Central memory CD8-positive, alpha-beta T cell (primary cell): ENCODE data around the gene NPTX1.

Source experiments
- ATAC-seq: fragments of 150-1000 bp; cut with Tn5 transposase; replicated peaks from 2 replicates; pipeline ENCODE4 v1.10.0; 2022; ENCODE audit warnings: mild to moderate bottlenecking, moderate FRiP score, moderate number of reproducible peaks; ENCODE audit not compliant: poor library complexity, severe bottlenecking; ENCODE audit errors: extremely low read depth
- DNase-seq, 2 donors: peaks; one replicate each; pipeline ENCODE4 v3.0.0; 2021; ENCODE audit warnings: low spot score in 2 of 2
- H3K27ac Mint-ChIP-seq: one replicate; pipeline ENCODE4 v1.8.0; 2022; ENCODE audit warnings: low read depth, mild to moderate bottlenecking, moderate library complexity, mixed read lengths
- H3K27me3 Mint-ChIP-seq: one replicate; pipeline ENCODE4 v1.8.0; 2022; ENCODE audit warnings: mixed read lengths
- H3K36me3 Mint-ChIP-seq: one replicate; pipeline ENCODE4 v1.8.0; 2022; ENCODE audit warnings: mild to moderate bottlenecking, moderate library complexity, mixed read lengths; ENCODE audit not compliant: insufficient read depth
- H3K4me1 Mint-ChIP-seq: one replicate; pipeline ENCODE4 v1.8.0; 2022; ENCODE audit warnings: mixed read lengths
- H3K4me3 Mint-ChIP-seq: one replicate; pipeline ENCODE4 v1.8.0; 2022; ENCODE audit warnings: mild to moderate bottlenecking, moderate library complexity, mixed read lengths
- H3K9me3 Mint-ChIP-seq: one replicate; pipeline ENCODE4 v1.8.0; 2022; ENCODE audit warnings: mixed read lengths

Gene NPTX1

DNA sequence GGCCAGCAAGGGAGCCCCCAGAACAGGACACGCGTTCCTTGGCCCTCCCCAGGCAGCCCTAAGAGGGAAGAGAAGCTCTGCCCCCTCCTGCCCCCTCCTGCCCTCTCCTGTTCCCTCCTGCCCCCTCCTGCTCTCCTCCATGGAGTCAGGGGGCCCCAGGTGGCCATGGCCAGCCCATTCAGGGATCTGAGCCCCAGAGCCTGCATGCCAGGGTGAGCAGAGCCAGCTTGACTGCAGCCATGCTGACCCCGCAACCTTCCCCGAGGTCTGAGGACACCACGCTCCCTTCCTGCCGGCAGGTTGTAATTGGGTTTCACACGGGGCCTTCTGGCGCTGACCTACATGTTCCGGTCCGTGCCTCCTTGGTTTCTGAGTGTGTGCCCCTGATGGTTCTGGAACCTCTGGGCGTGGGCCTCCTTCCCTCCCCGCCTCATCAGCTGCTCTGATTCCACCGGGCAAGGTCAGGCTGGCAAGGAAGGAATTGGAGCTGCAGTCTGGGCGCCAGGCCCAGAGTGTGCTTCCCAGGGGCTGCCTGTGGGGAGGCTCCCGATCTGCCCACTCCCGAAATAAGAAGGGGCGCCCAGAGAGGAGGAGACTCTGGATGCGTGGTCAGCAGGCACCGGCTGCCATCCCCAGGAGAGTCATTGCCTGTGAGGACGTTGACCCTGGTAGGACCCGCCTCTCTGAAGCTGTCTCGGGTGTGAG, 23.7 kb upstream of the NPTX1 start:
- Mint-ChIP-seq H3K9me3 (no peaks in the 10 kb centered on the region), H3K27ac (no peak overlapping the region), H3K36me3 (no peaks in the 10 kb centered on the region), H3K4me1 (no peaks in the 10 kb centered on the region), H3K27me3 (peaks cover 29% of the 10 kb centered on the region), H3K4me3 (no peak overlapping the region)
- ATAC-seq: no peak
- DNase-seq: no peak

DNA sequence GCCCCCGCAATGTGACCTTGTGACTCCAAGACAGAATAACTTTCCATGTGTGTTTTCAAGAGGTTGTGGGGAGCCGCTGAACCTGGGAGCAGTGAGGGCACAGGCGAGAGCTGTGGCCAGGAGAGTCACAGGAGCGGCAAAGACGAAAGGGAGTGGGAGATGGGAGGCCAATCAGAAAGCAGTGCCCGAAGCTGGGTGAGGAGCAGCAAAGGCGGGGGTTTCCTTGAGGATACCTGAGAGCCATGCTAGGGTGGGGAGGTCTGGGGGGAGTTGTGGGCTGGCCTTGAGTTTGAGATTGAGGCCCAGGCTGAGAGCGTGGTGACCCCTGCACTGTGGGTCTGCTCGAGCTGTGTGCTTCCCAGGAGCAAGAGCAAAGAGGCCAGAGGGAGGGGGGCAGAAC, 23.2 kb upstream of the NPTX1 start:
- Mint-ChIP-seq H3K9me3 (no peaks in the 10 kb centered on the region), H3K36me3 (no peaks in the 10 kb centered on the region), H3K27me3 (peaks cover 23% of the 10 kb centered on the region), H3K4me3 (no peak overlapping the region), H3K4me1 (no peaks in the 10 kb centered on the region), H3K27ac (no peak overlapping the region)
- ATAC-seq (no peak), DNase-seq (no peak)

DNA sequence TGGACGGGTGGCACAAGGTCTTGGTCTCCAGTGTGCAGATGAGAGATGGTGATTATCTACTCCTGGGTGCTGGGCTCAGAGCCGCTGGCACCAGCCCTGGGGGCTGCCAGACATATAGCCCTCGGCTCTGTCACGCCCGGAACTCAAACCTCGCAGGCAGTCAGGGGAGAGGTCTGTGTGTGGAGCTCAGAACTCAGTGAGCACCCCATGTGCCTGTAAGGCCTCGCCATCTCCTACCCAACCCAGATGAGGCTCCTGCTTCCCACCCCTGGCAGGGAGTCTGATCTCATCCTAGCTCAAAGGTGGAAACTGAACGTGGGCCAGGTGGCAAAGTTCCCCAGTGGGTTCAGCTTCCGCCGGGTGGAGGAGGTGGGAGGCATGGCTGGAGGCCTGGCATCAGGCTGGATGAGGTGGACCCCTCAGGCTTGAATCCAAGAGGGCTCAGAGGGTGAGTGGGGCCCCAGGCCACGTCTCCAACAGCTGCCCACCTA, 22.6 kb upstream of the NPTX1 start:
- no peak overlapping the region for H3K4me3 Mint-ChIP-seq
- H3K36me3 Mint-ChIP-seq: no peaks in the 10 kb centered on the region
- H3K4me1 Mint-ChIP-seq: no peaks in the 10 kb centered on the region
- ATAC-seq: no peak
- H3K9me3 Mint-ChIP-seq: no peaks in the 10 kb centered on the region
- no peak for DNase-seq
- H3K27me3 Mint-ChIP-seq: peaks cover 17% of the 10 kb centered on the region
- no peak overlapping the region for H3K27ac Mint-ChIP-seq

- Mint-ChIP-seq H3K9me3 (no peaks in the 10 kb centered on the region), H3K27ac (no peak overlapping the region), H3K36me3 (no peaks in the 10 kb centered on the region), H3K4me3 (no peak overlapping the region), H3K27me3 (peaks cover 11% of the 10 kb centered on the region), H3K4me1 (no peaks in the 10 kb centered on the region)
- DNase-seq (no peak), ATAC-seq (no peak)
Observed at GRCh38 chr17:80498242-80498919, 22.0 kb upstream of the NPTX1 start.

DNA sequence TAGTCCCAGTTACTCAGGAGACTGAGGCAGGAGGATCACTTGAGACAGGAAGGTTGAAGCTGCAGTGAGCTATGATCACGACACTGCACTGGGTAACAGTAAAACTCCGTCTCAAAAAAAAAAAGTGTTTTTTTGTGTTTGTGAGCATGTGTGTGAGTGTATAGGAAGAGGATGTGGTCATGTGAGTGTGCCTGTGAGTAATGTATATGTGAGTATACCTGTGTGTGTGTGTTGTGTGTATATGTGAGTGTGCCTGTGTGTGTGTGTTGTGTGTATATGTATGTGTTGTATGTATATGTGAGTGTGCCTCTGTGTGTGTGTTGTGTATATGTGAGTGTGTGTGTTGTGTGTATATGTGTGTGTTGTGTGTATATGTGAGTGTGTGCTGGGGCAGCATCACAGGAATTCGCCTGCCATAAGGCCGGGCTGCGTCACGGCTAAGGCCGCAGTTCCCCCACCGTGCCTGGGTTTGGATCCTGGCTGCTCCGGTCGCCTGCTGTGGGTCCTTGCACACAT, 21.4 kb upstream of the NPTX1 start:
- Mint-ChIP-seq H3K36me3 (no peaks in the 10 kb centered on the region), H3K4me1 (no peaks in the 10 kb centered on the region), H3K27me3 (peaks cover 10% of the 10 kb centered on the region), H3K4me3 (no peak overlapping the region), H3K9me3 (no peaks in the 10 kb centered on the region), H3K27ac (no peak overlapping the region)
- DNase-seq: no peak
- no peak for ATAC-seq

DNA sequence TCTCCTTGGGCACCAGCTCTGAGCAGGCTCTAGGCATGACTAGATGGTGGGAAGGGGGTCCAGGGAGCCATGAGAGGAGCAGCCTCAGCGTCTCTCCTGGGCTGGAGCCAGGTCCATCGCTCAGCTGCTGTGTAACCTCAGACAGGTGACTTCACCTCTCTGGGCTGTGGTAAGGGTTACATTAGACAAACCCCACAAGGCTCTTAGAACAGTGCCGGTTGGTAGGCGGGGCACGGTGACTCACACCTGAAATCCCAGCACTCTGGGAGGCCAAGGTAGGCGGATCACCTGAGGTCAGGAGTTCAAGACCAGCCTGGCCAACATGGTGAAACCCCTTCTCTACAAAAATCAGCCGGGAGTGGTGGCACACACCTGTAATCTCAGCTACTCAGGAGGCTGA, 18.1 kb upstream of the NPTX1 start:
- no peaks in the 10 kb centered on the region for H3K4me1 Mint-ChIP-seq
- no peak for ATAC-seq
- peaks cover 21% of the 10 kb centered on the region for H3K27me3 Mint-ChIP-seq
- no peak overlapping the region for H3K4me3 Mint-ChIP-seq
- no peaks in the 10 kb centered on the region for H3K9me3 Mint-ChIP-seq
- no peaks in the 10 kb centered on the region for H3K36me3 Mint-ChIP-seq
- no peak for DNase-seq
- H3K27ac Mint-ChIP-seq: no peak overlapping the region

- Mint-ChIP-seq H3K4me3 (no peak overlapping the region), H3K4me1 (no peaks in the 10 kb centered on the region), H3K9me3 (no peaks in the 10 kb centered on the region), H3K27ac (no peak overlapping the region), H3K27me3 (peaks cover 23% of the 10 kb centered on the region), H3K36me3 (no peaks in the 10 kb centered on the region)
- DNase-seq: no peak
- ATAC-seq: no peak
Observed at GRCh38 chr17:80492343-80493136, 16.1 kb upstream of the NPTX1 start.

- peaks cover 31% of the 10 kb centered on the region for H3K27me3 Mint-ChIP-seq
- H3K9me3 Mint-ChIP-seq: no peaks in the 10 kb centered on the region
- no peak for ATAC-seq
- no peak overlapping the region for H3K27ac Mint-ChIP-seq
- DNase-seq: no peak
- H3K4me1 Mint-ChIP-seq: no peaks in the 10 kb centered on the region
- H3K4me3 Mint-ChIP-seq: no peak overlapping the region
- no peaks in the 10 kb centered on the region for H3K36me3 Mint-ChIP-seq
Observed at GRCh38 chr17:80491478-80492342, 15.3 kb upstream of the NPTX1 start.

GRCh38 chr17:80487511-80487910, 11.1 kb upstream of the NPTX1 start:
- Mint-ChIP-seq H3K9me3 (no peaks in the 10 kb centered on the region), H3K27ac (no peak overlapping the region), H3K4me3 (no peak overlapping the region), H3K36me3 (no peaks in the 10 kb centered on the region), H3K27me3 (peaks cover 56% of the 10 kb centered on the region), H3K4me1 (no peaks in the 10 kb centered on the region)
- no peak for ATAC-seq
- no peak for DNase-seq

- H3K4me3 Mint-ChIP-seq: no peak overlapping the region
- DNase-seq (no peak), ATAC-seq (no peak)
- H3K36me3 Mint-ChIP-seq: no peaks in the 10 kb centered on the region
- peaks cover 62% of the 10 kb centered on the region for H3K27me3 Mint-ChIP-seq
- no peak overlapping the region for H3K27ac Mint-ChIP-seq
- H3K4me1 Mint-ChIP-seq: no peaks in the 10 kb centered on the region
- H3K9me3 Mint-ChIP-seq: no peaks in the 10 kb centered on the region
Observed at GRCh38 chr17:80486692-80487091, 10.3 kb upstream of the NPTX1 start.

- peaks cover 63% of the 10 kb centered on the region for H3K27me3 Mint-ChIP-seq
Observed at GRCh38 chr17:80485846-80486245, 9.4 kb upstream of the NPTX1 start.

More at GRCh38 chr17:80485846-80486245, 9.4 kb upstream of the NPTX1 start:
- Mint-ChIP-seq H3K27ac (no peak overlapping the region), H3K36me3 (no peaks in the 10 kb centered on the region), H3K4me3 (no peak overlapping the region), H3K4me1 (no peaks in the 10 kb centered on the region), H3K9me3 (no peaks in the 10 kb centered on the region)
- ATAC-seq (no peak), DNase-seq (no peak)
